MM.1S (cell line): ENCODE measurements around the gene PLCB1.

Experiments
- DNase-seq: peaks from one replicate; pipeline ENCODE4 v3.0.0-alpha.2; 2015
- H2AFZ ChIP-seq: fragments of 300-600 bp; sonication (generic); 2 replicates; pipeline ENCODE4 v1.6.0; 2016; ENCODE audit warnings: antibody characterized with exemption, low read length
- H3F3A ChIP-seq: fragments of 300-600 bp; sonication (generic); 2 replicates; pipeline ENCODE4 v1.6.1; 2016; ENCODE audit warnings: mild to moderate bottlenecking, antibody characterized with exemption, low read length, moderate library complexity, mixed read lengths; ENCODE audit not compliant: insufficient read depth
- H3K27ac ChIP-seq: fragments of 300-600 bp; sonication (generic); 2 replicates; pipeline ENCODE4 v1.5.1; 2016; ENCODE audit warnings: mild to moderate bottlenecking, low read length
- H3K27me3 ChIP-seq: fragments of 300-600 bp; sonication (generic); replicated peaks from 2 replicates; pipeline ENCODE4 v1.6.0; 2016; ENCODE audit warnings: low read length; ENCODE audit not compliant: insufficient read depth
- H3K36me3 ChIP-seq: fragments of 300-600 bp; sonication (generic); replicated peaks from 2 replicates; pipeline ENCODE4 v1.6.1; 2016; ENCODE audit warnings: mild to moderate bottlenecking, low read length, mixed read lengths; ENCODE audit not compliant: insufficient read depth
- H3K4me1 ChIP-seq: fragments of 300-600 bp; sonication (generic); 2 replicates; pipeline ENCODE4 v1.6.1; 2016; ENCODE audit warnings: low read length, mixed read lengths
- H3K4me2 ChIP-seq: fragments of 300-600 bp; sonication (generic); 2 replicates; pipeline ENCODE4 v1.6.0; 2016; ENCODE audit warnings: low read depth, low read length
- H3K4me3 ChIP-seq: fragments of 300-600 bp; sonication (generic); 2 replicates; pipeline ENCODE4 v1.5.1; 2016; ENCODE audit warnings: low read length, mixed read lengths
- H3K79me2 ChIP-seq: fragments of 300-600 bp; sonication (generic); 2 replicates; pipeline ENCODE4 v1.6.1; 2016; ENCODE audit warnings: mixed run types, low read length, mixed read lengths
- H3K9ac ChIP-seq: fragments of 300-600 bp; sonication (generic); 2 replicates; pipeline ENCODE4 v1.6.1; 2016; ENCODE audit warnings: low read length, mixed read lengths
- H3K9me2 ChIP-seq: fragments of 300-600 bp; sonication (generic); replicated peaks from 2 replicates; pipeline ENCODE4 v1.6.1; 2016; ENCODE audit warnings: mild to moderate bottlenecking, low read length, mixed read lengths; ENCODE audit not compliant: insufficient read depth
- H3K9me3 ChIP-seq: fragments of 300-600 bp; sonication (generic); replicated peaks from 2 replicates; pipeline ENCODE4 v1.6.1; 2016; ENCODE audit warnings: mild to moderate bottlenecking, low read length, mixed read lengths; ENCODE audit not compliant: insufficient read depth
- H4K20me1 ChIP-seq: fragments of 300-600 bp; sonication (generic); 2 replicates; pipeline ENCODE4 v1.6.1; 2016; ENCODE audit warnings: mild to moderate bottlenecking, low read length, moderate library complexity, mixed read lengths; ENCODE audit not compliant: insufficient read depth
- CTCF ChIP-seq: fragments of 300-600 bp; sonication (generic); IDR thresholded peaks from 2 replicates; pipeline ENCODE4 v1.5.1; 2016; ENCODE audit warnings: antibody characterized with exemption, low read length, mixed read lengths
- EZH2 ChIP-seq: fragments of 300-600 bp; sonication (generic); optimal IDR thresholded peaks from 2 replicates; pipeline ENCODE3; 2017; ENCODE audit warnings: low read depth, mild to moderate bottlenecking, antibody characterized with exemption, low read length, mixed read lengths
- EZH2phosphoT487 ChIP-seq: fragments of 300-600 bp; sonication (generic); IDR thresholded peaks from 2 replicates; pipeline ENCODE4 v1.6.1; 2018; ENCODE audit warnings: antibody characterized with exemption, low read length

PLCB1 gene

GRCh38 chr20:8646033-8646441 is 514.0 kb downstream of the PLCB1 start:
- Histone ChIP-seq H3K4me3 (no peak overlapping the region), H3K27me3 (no peaks in the 10 kb centered on the region), H3K9ac (no peak overlapping the region), H3K79me2 (no peaks in the 10 kb centered on the region), H3F3A (no peaks in the 10 kb centered on the region), H3K36me3 (no peaks in the 10 kb centered on the region), H3K27ac (no peak overlapping the region), H3K9me3 (no peaks in the 10 kb centered on the region), H3K9me2 (no peaks in the 10 kb centered on the region), H2AFZ (no peak overlapping the region), H4K20me1 (no peaks in the 10 kb centered on the region), H3K4me1 (no peaks in the 10 kb centered on the region), H3K4me2 (no peak overlapping the region)
- TF ChIP-seq EZH2phosphoT487 (no peak), EZH2 (no peak), CTCF (no peak)
- no peak for DNase-seq

- H3K9me2 ChIP-seq, result no peaks in the 10 kb centered on the region
- no peaks in the 10 kb centered on the region for H4K20me1 ChIP-seq
- no peaks in the 10 kb centered on the region for H3K4me1 ChIP-seq
- no peaks in the 10 kb centered on the region for H3K36me3 ChIP-seq
- H3K9me3 ChIP-seq, result no peaks in the 10 kb centered on the region
- H3F3A ChIP-seq, result no peaks in the 10 kb centered on the region
- DNase-seq, result no peak
- no peaks in the 10 kb centered on the region for H3K27me3 ChIP-seq
- H2AFZ ChIP-seq, result no peak overlapping the region
- H3K27ac ChIP-seq, result no peak overlapping the region
- no peaks in the 10 kb centered on the region for H3K79me2 ChIP-seq
- no peak overlapping the region for H3K4me3 ChIP-seq
- TF ChIP-seq CTCF (no peak), EZH2phosphoT487 (no peak), EZH2 (no peak)
- H3K4me2 ChIP-seq, result no peak overlapping the region
- no peak overlapping the region for H3K9ac ChIP-seq
Observed at GRCh38 chr20:8646716-8647115, 514.6 kb downstream of the PLCB1 start.

- Histone ChIP-seq H3K9me2 (no peaks in the 10 kb centered on the region), H3F3A (no peaks in the 10 kb centered on the region), H3K36me3 (no peaks in the 10 kb centered on the region), H3K27ac (no peak overlapping the region), H3K4me3 (no peak overlapping the region), H3K4me2 (no peak overlapping the region), H2AFZ (no peak overlapping the region), H3K4me1 (no peaks in the 10 kb centered on the region), H3K27me3 (no peaks in the 10 kb centered on the region), H4K20me1 (no peaks in the 10 kb centered on the region), H3K9me3 (no peaks in the 10 kb centered on the region), H3K9ac (no peak overlapping the region), H3K79me2 (no peaks in the 10 kb centered on the region)
- TF ChIP-seq CTCF (no peak), EZH2phosphoT487 (no peak), EZH2 (no peak)
- DNase-seq, result no peak
Observed at GRCh38 chr20:8647961-8648441, 515.9 kb downstream of the PLCB1 start.
